Naive thymus-derived CD4-positive, alpha-beta T cell (primary cell): ENCODE data around the gene ACCS. TPM values are rescaled to one million over a fixed set of nuclear protein-coding genes. Genes with fewer than 3 reads are reported as not detected.

Experiments
- ATAC-seq: fragments of 150-1000 bp; cut with Tn5 transposase; 2 replicates; pipeline ENCODE4 v1.10.0; 2021; ENCODE audit warnings: mild to moderate bottlenecking, moderate library complexity
- CTCF ChIA-PET: fragments of 350-600 bp; sonication (Branson Sonifier 250); formaldehyde crosslinking; loops from one replicate; lab custom pipeline; 2021; ENCODE audit warnings: antibody characterized with exemption; lab: Charles Lee
- POLR2A ChIA-PET: fragments of 350-600 bp; sonication (Branson Sonifier 250); formaldehyde crosslinking; loops from one replicate; lab custom pipeline; 2021; ENCODE audit warnings: antibody characterized with exemption, inconsistent platforms; lab: Charles Lee
- DNase-seq, 9 donors: peaks; one replicate each; pipeline versions ENCODE4 v3.0.0 to v3.0.0-alpha.2; 2020 to 2022; ENCODE audit warnings: mixed read lengths in 1 of 9
- H3K27ac ChIP-seq: one replicate; pipeline ENCODE4 v1.7.0; 2013; ENCODE audit warnings: mild to moderate bottlenecking, low read depth, low read length, moderate library complexity
- H3K27me3 ChIP-seq, 2 donors: one replicate each; pipeline ENCODE4 v1.7.0; 2013; ENCODE audit warnings: low read length in 2 of 2, mild to moderate bottlenecking in 2 of 2, moderate library complexity in 2 of 2; ENCODE audit not compliant: control insufficient read depth in 2 of 2, insufficient read depth in 2 of 2
- H3K36me3 ChIP-seq, 3 experiments: 1 replicate in 2 of 3; 2 replicates in 1 of 3; pipeline ENCODE4 v1.7.0; 2013; ENCODE audit warnings: low read length in 3 of 3, mild to moderate bottlenecking in 3 of 3, moderate library complexity in 1 of 3; ENCODE audit not compliant: insufficient read depth in 3 of 3, control insufficient read depth in 2 of 3
- H3K4me1 ChIP-seq, 2 donors: one replicate each; pipeline ENCODE4 v1.7.0; 2013; ENCODE audit warnings: low read length in 2 of 2, mild to moderate bottlenecking in 2 of 2, moderate library complexity in 1 of 2; ENCODE audit not compliant: control insufficient read depth in 2 of 2, insufficient read depth in 2 of 2
- H3K4me3 ChIP-seq: 2 replicates; pipeline ENCODE4 v1.7.0; 2013; ENCODE audit warnings: mild to moderate bottlenecking, low read length
- H3K9me3 ChIP-seq, 3 experiments: 1 replicate in 2 of 3; 2 replicates in 1 of 3; pipeline ENCODE4 v1.7.0; 2013; ENCODE audit warnings: low read length in 3 of 3; ENCODE audit not compliant: control insufficient read depth in 2 of 3
- H3K27ac Mint-ChIP-seq, 9 donors: one replicate each; pipeline ENCODE4 v1.8.0; 2020 to 2022; ENCODE audit warnings: mixed read lengths in 9 of 9, mild to moderate bottlenecking in 8 of 9, moderate library complexity in 5 of 9, inconsistent platforms in 2 of 9
- H3K27me3 Mint-ChIP-seq, 5 donors: one replicate each; pipeline ENCODE4 v1.8.0; 2021 to 2022; ENCODE audit warnings: mixed read lengths in 5 of 5, mild to moderate bottlenecking in 1 of 5
- H3K36me3 Mint-ChIP-seq, 5 donors: one replicate each; pipeline ENCODE4 v1.8.0; 2020 to 2022; ENCODE audit warnings: mixed read lengths in 5 of 5, mild to moderate bottlenecking in 3 of 5, inconsistent platforms in 1 of 5
- H3K4me1 Mint-ChIP-seq, 7 donors: one replicate each; pipeline ENCODE4 v1.8.0; 2020 to 2022; ENCODE audit warnings: mixed read lengths in 7 of 7, mild to moderate bottlenecking in 3 of 7, inconsistent platforms in 1 of 7
- H3K4me3 Mint-ChIP-seq, 10 donors: one replicate each; pipeline ENCODE4 v1.8.0; 2020 to 2022; ENCODE audit warnings: mild to moderate bottlenecking in 10 of 10, mixed read lengths in 10 of 10, moderate library complexity in 6 of 10, inconsistent platforms in 2 of 10
- H3K9me3 Mint-ChIP-seq, 11 donors: one replicate each; pipeline ENCODE4 v1.8.0; 2020 to 2022; ENCODE audit warnings: mixed read lengths in 11 of 11, mild to moderate bottlenecking in 4 of 11, inconsistent platforms in 1 of 11, moderate library complexity in 1 of 11
- intact Hi-C, 2 donors: fragments of 100-400 bp; cut with micrococcal nuclease; formaldehyde crosslinking; loops; one replicate each; pipeline ENCODE4 v1.15.1; 2023
- polyA plus RNA-seq, 2 donors: library from polyadenylated mRNA; unstranded; fragments of 300-500 nt; fragmentation: Illumina TruSeq; gene quantifications; one replicate each; pipeline ENCODE4 v1.2.3, GENCODE V29; 2021
- total RNA-seq, 6 experiments: library from RNA in 5 of 6; stranded (reverse) in 5 of 6; gene quantifications; 1 replicate in 5 of 6; 2 replicates in 1 of 6; pipeline ENCODE4 v1.2.3 and lab custom pipeline; 2021 to 2026

Gene ACCS
- total and polyA plus RNA-seq, 7 experiments from 2014 or later: 1.4 to 79.2 (median 27.5) TPM

GRCh38 chr11:44080951-44081350 lies 14.9 kb downstream of the ACCS start:
- Histone ChIP-seq H3K4me1 (no peaks in the 10 kb centered on the region), H3K4me3 (no peak overlapping the region), H3K9me3 (no peaks in the 10 kb centered on the region), H3K36me3 (peaks cover 0 to 32% (median 0%) of the 10 kb centered on the region in 3 experiments), H3K27ac (no peak overlapping the region), H3K27me3 (no peaks in the 10 kb centered on the region)
- no peak overlapping the region for H3K4me3 Mint-ChIP-seq
- intact Hi-C loops: no loop called here
- peaks cover 4 to 77% (median 58%) of the 10 kb centered on the region in 5 donors for H3K36me3 Mint-ChIP-seq
- no peak for ATAC-seq
- H3K4me1 Mint-ChIP-seq: no peaks in the 10 kb centered on the region
- H3K27ac Mint-ChIP-seq: no peak overlapping the region
- no peaks in the 10 kb centered on the region for H3K27me3 Mint-ChIP-seq
- ChIA-PET POLR2A (interaction anchor here (0.6 kb wide), 1 partner anchor 768 kb away, joined by 3 read pairs; no protein-coding TSS in a partner anchor), CTCF (interaction anchor here (1.1 kb wide), 1 partner anchor 13 kb away, joined by 3 read pairs; no protein-coding TSS in a partner anchor)
- DNase-seq: no peak
- peaks cover 0 to 17% (median 5%) of the 10 kb centered on the region in 11 donors for H3K9me3 Mint-ChIP-seq

- Histone ChIP-seq H3K27me3 (no peaks in the 10 kb centered on the region), H3K9me3 (no peaks in the 10 kb centered on the region), H3K27ac (no peak overlapping the region), H3K4me3 (no peak overlapping the region), H3K36me3 (peaks cover 0 to 17% (median 0%) of the 10 kb centered on the region in 3 experiments), H3K4me1 (no peaks in the 10 kb centered on the region)
- Mint-ChIP-seq H3K9me3 (peaks cover 0 to 22% (median 5%) of the 10 kb centered on the region in 11 donors), H3K4me1 (peaks cover 0 to 2% (median 0%) of the 10 kb centered on the region in 7 donors), H3K27ac (no peak overlapping the region), H3K27me3 (no peaks in the 10 kb centered on the region), H3K4me3 (no peak overlapping the region), H3K36me3 (peaks cover 9 to 74% (median 50%) of the 10 kb centered on the region in 5 donors)
- ChIA-PET CTCF (no interaction called here), POLR2A (no interaction called here)
- ATAC-seq (no peak), DNase-seq (no peak)
- intact Hi-C loops: no loop called here
These were observed 16.6 kb downstream of the ACCS start for GRCh38 chr11:44082645-44083044.

DNA sequence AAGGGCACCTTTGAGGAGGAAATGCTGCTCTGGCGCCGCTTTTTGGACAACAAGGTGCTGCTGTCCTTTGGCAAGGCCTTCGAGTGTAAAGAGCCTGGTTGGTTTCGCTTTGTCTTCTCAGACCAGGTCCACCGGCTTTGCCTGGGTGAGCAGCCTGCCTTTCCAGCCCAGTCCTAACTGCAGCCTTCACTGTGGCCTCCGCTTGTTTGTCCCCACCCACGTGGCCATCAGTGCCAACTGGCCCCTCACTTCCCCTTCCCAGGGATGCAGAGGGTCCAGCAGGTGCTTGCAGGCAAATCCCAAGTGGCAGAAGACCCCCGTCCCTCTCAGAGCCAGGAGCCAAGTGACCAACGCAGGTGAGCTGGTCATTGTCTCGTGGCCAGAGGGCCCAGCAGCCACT lies 17.4 kb downstream of the ACCS start:
- POLR2A ChIA-PET: no interaction called here
- Histone ChIP-seq H3K9me3 (no peaks in the 10 kb centered on the region), H3K4me3 (no peak overlapping the region), H3K36me3 (peaks cover 0 to 12% (median 0%) of the 10 kb centered on the region in 3 experiments), H3K4me1 (no peaks in the 10 kb centered on the region), H3K27me3 (no peaks in the 10 kb centered on the region), H3K27ac (no peak overlapping the region)
- Mint-ChIP-seq H3K4me1 (peaks cover 0 to 8% (median 0%) of the 10 kb centered on the region in 7 donors), H3K27me3 (no peaks in the 10 kb centered on the region), H3K27ac (no peak overlapping the region), H3K36me3 (peaks cover 9 to 74% (median 52%) of the 10 kb centered on the region in 5 donors), H3K9me3 (peaks cover 0 to 22% (median 5%) of the 10 kb centered on the region in 11 donors), H3K4me3 (no peak overlapping the region)
- CTCF ChIA-PET: no interaction called here
- no peak for ATAC-seq
- no peak for DNase-seq
- intact Hi-C loops: no loop called here

- no peak overlapping the region for H3K4me3 Mint-ChIP-seq
- Histone ChIP-seq H3K4me3 (no peak overlapping the region), H3K4me1 (no peaks in the 10 kb centered on the region), H3K27me3 (no peaks in the 10 kb centered on the region), H3K36me3 (peaks cover 0 to 8% (median 0%) of the 10 kb centered on the region in 3 experiments), H3K27ac (no peak overlapping the region), H3K9me3 (no peaks in the 10 kb centered on the region)
- peaks cover 0 to 22% (median 5%) of the 10 kb centered on the region in 11 donors for H3K9me3 Mint-ChIP-seq
- ATAC-seq (no peak), DNase-seq (no peak)
- no peaks in the 10 kb centered on the region for H3K27me3 Mint-ChIP-seq
- POLR2A ChIA-PET: no interaction called here
- peaks cover 8 to 74% (median 52%) of the 10 kb centered on the region in 5 donors for H3K36me3 Mint-ChIP-seq
- no peak overlapping the region for H3K27ac Mint-ChIP-seq
- CTCF ChIA-PET: no interaction called here
- intact Hi-C loops: no loop called here
- peaks cover 0 to 13% (median 0%) of the 10 kb centered on the region in 7 donors for H3K4me1 Mint-ChIP-seq
These were observed 17.8 kb downstream of the ACCS start for GRCh38 chr11:44083906-44084305.

- no peak overlapping the region for H3K27ac ChIP-seq
- H3K36me3 Mint-ChIP-seq: peaks cover 5 to 65% (median 47%) of the 10 kb centered on the region in 5 donors
- peaks cover 0 to 23% (median 0%) of the 10 kb centered on the region in 7 donors for H3K4me1 Mint-ChIP-seq
- no peaks in the 10 kb centered on the region for H3K4me1 ChIP-seq
- no peaks in the 10 kb centered on the region for H3K27me3 Mint-ChIP-seq
- intact Hi-C loops: no loop called here
- DNase-seq (no peak), ATAC-seq (no peak)
- no peak overlapping the region for H3K27ac Mint-ChIP-seq
- peaks cover 0 to 22% (median 5%) of the 10 kb centered on the region in 11 donors for H3K9me3 Mint-ChIP-seq
- H3K4me3 ChIP-seq: no peak overlapping the region
- no peaks in the 10 kb centered on the region for H3K27me3 ChIP-seq
- ChIA-PET POLR2A (no interaction called here), CTCF (interaction anchor here (1.3 kb wide), 1 partner anchor 9 kb away, joined by 4 read pairs; no protein-coding TSS in a partner anchor)
- H3K9me3 ChIP-seq: no peaks in the 10 kb centered on the region
- H3K36me3 ChIP-seq: peaks cover 0 to 6% (median 0%) of the 10 kb centered on the region in 3 experiments
- H3K4me3 Mint-ChIP-seq: no peak overlapping the region
These were observed 19.3 kb downstream of the ACCS start for GRCh38 chr11:44085330-44085729.

- Histone ChIP-seq H3K36me3 (no peaks in the 10 kb centered on the region), H3K4me1 (no peaks in the 10 kb centered on the region), H3K27me3 (no peaks in the 10 kb centered on the region), H3K9me3 (no peaks in the 10 kb centered on the region), H3K4me3 (no peak overlapping the region), H3K27ac (no peak overlapping the region)
- no peak overlapping the region for H3K27ac Mint-ChIP-seq
- intact Hi-C loops: no loop called here
- POLR2A ChIA-PET: no interaction called here
- peaks cover 5 to 44% (median 42%) of the 10 kb centered on the region in 5 donors for H3K36me3 Mint-ChIP-seq
- CTCF ChIA-PET: interaction anchor here (1.3 kb wide), 1 partner anchor 13 kb away, joined by 3 read pairs; no protein-coding TSS in a partner anchor
- no peaks in the 10 kb centered on the region for H3K27me3 Mint-ChIP-seq
- H3K9me3 Mint-ChIP-seq: peaks cover 0 to 22% (median 5%) of the 10 kb centered on the region in 11 donors
- no peak for ATAC-seq
- DNase-seq: no peak
- no peak overlapping the region for H3K4me3 Mint-ChIP-seq
- H3K4me1 Mint-ChIP-seq: peaks cover 0 to 23% (median 0%) of the 10 kb centered on the region in 7 donors
These were observed 22.3 kb downstream of the ACCS start for GRCh38 chr11:44088377-44088776.

GRCh38 chr11:44088871-44089270 lies 22.8 kb downstream of the ACCS start:
- POLR2A ChIA-PET: no interaction called here
- H3K4me3 Mint-ChIP-seq: no peak overlapping the region
- Histone ChIP-seq H3K36me3 (no peaks in the 10 kb centered on the region), H3K4me3 (no peak overlapping the region), H3K9me3 (no peaks in the 10 kb centered on the region), H3K4me1 (no peaks in the 10 kb centered on the region), H3K27ac (no peak overlapping the region), H3K27me3 (no peaks in the 10 kb centered on the region)
- DNase-seq: no peak
- CTCF ChIA-PET: no interaction called here
- peaks cover 5 to 43% (median 40%) of the 10 kb centered on the region in 5 donors for H3K36me3 Mint-ChIP-seq
- H3K4me1 Mint-ChIP-seq: peaks cover 0 to 23% (median 0%) of the 10 kb centered on the region in 7 donors
- ATAC-seq: no peak
- H3K27ac Mint-ChIP-seq: no peak overlapping the region
- H3K9me3 Mint-ChIP-seq: peaks cover 0 to 20% (median 5%) of the 10 kb centered on the region in 11 donors
- intact Hi-C loops: no loop called here
- H3K27me3 Mint-ChIP-seq: no peaks in the 10 kb centered on the region
